ENCODE results near the gene SUGCT.

Gene SUGCT

DNA sequence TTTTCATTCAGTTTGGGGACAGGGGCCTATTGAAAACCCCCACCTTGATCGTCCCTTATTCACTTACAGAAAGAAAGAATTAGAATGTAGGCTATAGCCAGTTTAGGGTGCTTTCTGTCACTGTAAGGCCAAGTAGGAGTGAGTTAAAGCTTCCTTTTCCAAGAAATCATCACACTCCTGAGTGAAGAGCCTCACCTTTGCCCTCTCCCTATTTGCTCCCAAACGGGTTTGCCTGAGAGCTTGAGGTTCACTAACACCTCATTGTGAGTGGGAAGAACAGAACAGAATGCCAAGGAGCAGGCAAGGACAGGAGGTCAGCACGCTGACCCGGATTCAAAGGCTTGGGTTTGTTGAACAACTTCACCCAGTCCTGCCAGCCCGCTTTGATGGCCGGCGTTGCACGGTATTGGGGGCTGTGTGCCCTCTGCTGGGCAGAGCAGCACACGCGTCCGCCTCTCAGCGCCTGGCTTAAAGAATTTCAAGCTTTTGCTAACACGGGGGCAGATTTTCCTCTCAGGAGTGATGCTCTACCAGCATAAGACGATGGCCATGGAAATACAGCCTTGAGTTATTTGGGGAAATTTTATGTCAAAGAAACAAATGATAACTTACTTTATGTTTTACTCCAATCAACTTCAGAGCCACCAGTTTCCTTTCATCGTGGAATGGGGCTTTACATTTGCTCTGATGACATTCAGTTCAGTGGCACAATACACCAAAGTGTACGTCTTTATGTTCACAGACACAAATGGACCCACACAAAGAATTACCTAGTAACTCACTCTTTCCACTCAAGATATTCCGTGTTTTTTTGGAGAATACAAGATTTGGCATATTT lies 470.0 kb downstream of the SUGCT start:
- Histone ChIP-seq H3K4me1 (ENCODE audit: control insufficient read depth in 5 of 5, insufficient read depth in 5 of 5, low read length in 5 of 5) (peaks cover 0 to 3% (median 0%) of the 10 kb centered on the region in 5 donors), H3K9ac (ENCODE audit: low read length in 5 of 5) (no peak overlapping the region), H3K36me3 (ENCODE audit: control insufficient read depth in 5 of 5, insufficient read depth in 5 of 5, low read length in 5 of 5) (no peaks in the 10 kb centered on the region), H3K4me3 (ENCODE audit: low read depth in 1 of 5, low read length in 5 of 5) (no peak overlapping the region), H3K27me3 (ENCODE audit: control insufficient read depth in 5 of 5, insufficient read depth in 4 of 5, low read length in 5 of 5) (no peaks in the 10 kb centered on the region), H3K9me3 (ENCODE audit: control insufficient read depth in 5 of 5, low read length in 5 of 5) (no peaks in the 10 kb centered on the region), H3K27ac (ENCODE audit: low read depth, low read length) (no peak overlapping the region)

DNA sequence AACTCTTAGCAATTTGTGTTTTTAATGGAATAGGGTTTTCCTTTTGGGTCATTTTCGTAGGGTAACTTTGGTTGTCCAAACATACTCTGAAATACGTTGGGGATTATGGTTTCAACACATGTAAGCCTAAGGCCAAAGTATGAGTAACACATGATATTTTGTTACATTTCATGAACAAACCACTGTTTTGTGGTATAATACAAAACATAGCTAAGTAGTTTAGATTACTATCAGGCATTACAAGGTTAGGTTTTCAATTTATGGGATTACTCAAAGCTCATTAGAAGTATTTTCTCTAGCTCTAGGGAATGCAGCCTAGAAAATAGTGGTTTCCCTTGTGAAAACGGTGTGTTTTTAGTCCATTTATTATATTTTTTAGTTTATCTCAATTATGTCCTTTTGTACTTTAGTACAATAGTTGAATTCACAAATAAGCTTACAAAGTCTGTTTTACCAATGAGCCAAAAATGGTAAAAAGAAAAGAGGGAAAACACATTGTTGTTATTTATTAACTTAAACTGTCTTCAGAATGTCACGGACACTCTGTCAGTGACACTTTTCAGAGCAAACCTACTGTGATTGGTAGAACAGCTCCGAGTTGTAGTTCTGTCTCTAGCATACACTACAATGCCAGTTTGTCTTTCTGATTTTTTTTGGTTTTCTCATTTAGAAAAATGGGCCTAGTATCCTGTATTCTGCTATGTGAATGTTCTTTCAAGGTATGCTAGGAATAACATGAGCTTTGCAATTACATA lies 473.7 kb downstream of the SUGCT start:
- Histone ChIP-seq H3K27ac (ENCODE audit: low read depth, low read length) (no peak overlapping the region), H3K36me3 (ENCODE audit: control insufficient read depth in 5 of 5, insufficient read depth in 5 of 5, low read length in 5 of 5) (no peaks in the 10 kb centered on the region), H3K4me1 (ENCODE audit: control insufficient read depth in 5 of 5, insufficient read depth in 5 of 5, low read length in 5 of 5) (peaks cover 0 to 3% (median 0%) of the 10 kb centered on the region in 5 donors), H3K4me3 (ENCODE audit: low read depth in 1 of 5, low read length in 5 of 5) (no peak overlapping the region), H3K9me3 (ENCODE audit: control insufficient read depth in 5 of 5, low read length in 5 of 5) (no peaks in the 10 kb centered on the region), H3K27me3 (ENCODE audit: control insufficient read depth in 5 of 5, insufficient read depth in 4 of 5, low read length in 5 of 5) (no peaks in the 10 kb centered on the region), H3K9ac (ENCODE audit: low read length in 5 of 5) (no peak overlapping the region)

DNA sequence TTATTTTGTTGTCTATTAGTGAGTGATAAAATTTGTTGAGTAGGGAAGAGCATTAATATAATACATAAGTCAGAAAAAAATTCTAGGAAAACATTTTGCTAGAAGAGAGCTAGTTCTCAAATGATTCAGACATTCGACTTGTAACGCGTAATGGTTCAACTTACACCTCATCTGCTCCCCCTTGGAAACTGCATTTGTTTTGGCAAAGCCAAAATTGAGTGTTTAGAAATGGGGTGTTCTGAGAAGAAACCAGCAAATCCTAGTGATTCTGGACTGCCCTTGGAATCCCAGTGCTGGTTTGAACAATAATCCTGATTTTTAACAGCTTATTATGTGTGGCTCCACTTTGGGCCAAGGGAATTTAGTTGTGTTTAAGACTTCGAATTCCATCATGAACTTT lies 475.7 kb downstream of the SUGCT start:
- no peaks in the 10 kb centered on the region for H3K9me3 ChIP-seq (ENCODE audit: control insufficient read depth in 5 of 5, low read length in 5 of 5)
- no peak overlapping the region for H3K4me3 ChIP-seq (ENCODE audit: low read depth in 1 of 5, low read length in 5 of 5)
- H3K9ac ChIP-seq (ENCODE audit: low read length in 5 of 5) = no peak overlapping the region

DNA sequence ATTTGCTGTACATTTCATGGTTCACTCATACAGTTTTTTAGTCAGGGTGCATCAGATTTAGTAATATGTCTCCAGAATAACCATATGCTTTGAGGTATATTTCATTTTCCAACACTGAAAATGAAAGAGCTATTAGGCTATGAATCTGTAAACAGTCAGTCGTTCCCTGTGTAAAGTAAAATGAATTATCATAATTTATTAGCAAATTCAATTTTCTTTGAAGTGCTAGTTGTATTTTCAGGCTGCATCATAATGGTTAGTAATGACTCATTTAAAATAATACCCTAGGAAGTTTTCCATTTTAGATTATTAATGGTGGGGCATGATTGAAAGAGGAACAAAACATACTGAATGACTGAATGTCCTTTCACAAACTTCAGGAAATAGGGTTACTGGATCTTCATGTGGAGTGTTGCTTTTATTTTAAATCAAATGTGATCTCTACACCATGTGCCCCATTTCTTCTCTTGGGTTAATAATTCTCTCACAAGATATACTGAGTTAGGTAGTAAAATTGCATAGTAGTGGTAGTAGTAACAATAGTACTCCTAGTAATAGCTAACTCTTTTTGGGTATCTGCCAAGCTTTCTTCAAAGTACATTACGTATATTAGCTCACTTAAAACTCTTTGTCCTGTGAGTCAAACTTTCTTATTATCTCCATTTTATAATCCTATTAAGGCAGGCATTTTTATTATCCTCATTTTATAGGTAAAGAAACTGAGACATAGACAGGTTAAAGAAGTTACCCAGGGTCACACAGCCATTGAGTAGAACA lies 476.5 kb downstream of the SUGCT start:
- Histone ChIP-seq H3K4me3 (ENCODE audit: low read depth in 1 of 5, low read length in 5 of 5) (no peak overlapping the region), H3K27me3 (ENCODE audit: control insufficient read depth in 5 of 5, insufficient read depth in 4 of 5, low read length in 5 of 5) (no peaks in the 10 kb centered on the region), H3K4me1 (ENCODE audit: control insufficient read depth in 5 of 5, insufficient read depth in 5 of 5, low read length in 5 of 5) (no peaks in the 10 kb centered on the region), H3K9me3 (ENCODE audit: control insufficient read depth in 5 of 5, low read length in 5 of 5) (no peaks in the 10 kb centered on the region), H3K27ac (ENCODE audit: low read depth, low read length) (no peak overlapping the region), H3K36me3 (ENCODE audit: control insufficient read depth in 5 of 5, insufficient read depth in 5 of 5, low read length in 5 of 5) (no peaks in the 10 kb centered on the region), H3K9ac (ENCODE audit: low read length in 5 of 5) (no peak overlapping the region)

More for the DNA sequence above, 475.7 kb downstream of the SUGCT start:
- Histone ChIP-seq H3K4me1 (ENCODE audit: control insufficient read depth in 5 of 5, insufficient read depth in 5 of 5, low read length in 5 of 5) (no peaks in the 10 kb centered on the region), H3K27ac (ENCODE audit: low read depth, low read length) (no peak overlapping the region), H3K36me3 (ENCODE audit: control insufficient read depth in 5 of 5, insufficient read depth in 5 of 5, low read length in 5 of 5) (no peaks in the 10 kb centered on the region), H3K27me3 (ENCODE audit: control insufficient read depth in 5 of 5, insufficient read depth in 4 of 5, low read length in 5 of 5) (no peaks in the 10 kb centered on the region)

DNA sequence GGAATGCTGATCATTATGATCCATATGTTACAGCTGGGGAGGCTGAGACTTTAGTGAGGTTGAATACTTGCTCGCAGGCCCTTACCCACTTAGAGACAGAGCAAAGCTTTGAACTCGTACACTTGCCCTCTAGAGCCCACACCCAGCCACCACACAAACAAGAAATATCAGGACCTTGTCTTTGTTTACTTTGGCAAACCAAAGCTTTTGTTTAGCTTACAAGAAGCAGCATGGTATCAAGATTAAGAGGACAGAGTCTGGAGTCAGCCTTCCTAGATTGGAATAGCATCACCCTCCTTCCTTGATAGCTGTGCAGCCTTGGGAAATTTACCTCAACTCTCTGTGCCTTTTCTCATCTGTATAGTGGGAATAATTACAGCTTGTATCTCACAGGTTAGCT lies 477.5 kb downstream of the SUGCT start:
- no peak overlapping the region for H3K4me3 ChIP-seq (ENCODE audit: low read depth in 1 of 5, low read length in 5 of 5)
- no peaks in the 10 kb centered on the region for H3K27me3 ChIP-seq (ENCODE audit: control insufficient read depth in 5 of 5, insufficient read depth in 4 of 5, low read length in 5 of 5)
- H3K9me3 ChIP-seq (ENCODE audit: control insufficient read depth in 5 of 5, low read length in 5 of 5) = no peaks in the 10 kb centered on the region
- H3K36me3 ChIP-seq (ENCODE audit: control insufficient read depth in 5 of 5, insufficient read depth in 5 of 5, low read length in 5 of 5) = no peaks in the 10 kb centered on the region
- H3K4me1 ChIP-seq (ENCODE audit: control insufficient read depth in 5 of 5, insufficient read depth in 5 of 5, low read length in 5 of 5) = no peaks in the 10 kb centered on the region
- no peak overlapping the region for H3K9ac ChIP-seq (ENCODE audit: low read length in 5 of 5)
- no peak overlapping the region for H3K27ac ChIP-seq (ENCODE audit: low read depth, low read length)

DNA sequence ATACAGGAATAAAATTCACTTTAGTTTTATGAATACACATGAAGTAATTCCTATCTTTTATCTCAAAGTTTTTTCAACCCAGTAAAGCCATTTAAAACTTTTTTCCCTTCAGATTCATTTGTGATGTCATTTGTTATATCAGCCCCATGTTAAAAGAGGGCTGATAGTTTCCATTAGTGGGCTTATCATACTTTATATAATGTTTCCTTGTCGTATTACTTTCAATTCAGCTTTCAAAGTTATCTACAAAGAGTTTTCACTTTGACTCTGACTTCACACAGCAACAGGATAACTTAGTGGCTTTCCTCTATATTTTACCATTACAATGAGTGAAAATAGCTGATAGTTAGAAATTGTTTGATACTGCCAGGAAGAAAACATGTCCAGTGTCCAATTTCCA lies 484.8 kb downstream of the SUGCT start:
- no peaks in the 10 kb centered on the region for H3K27me3 ChIP-seq (ENCODE audit: control insufficient read depth in 5 of 5, insufficient read depth in 4 of 5, low read length in 5 of 5)
- H3K9ac ChIP-seq (ENCODE audit: low read length in 5 of 5) = no peak overlapping the region
- H3K9me3 ChIP-seq (ENCODE audit: control insufficient read depth in 5 of 5, low read length in 5 of 5) = no peaks in the 10 kb centered on the region
- H3K36me3 ChIP-seq (ENCODE audit: control insufficient read depth in 5 of 5, insufficient read depth in 5 of 5, low read length in 5 of 5) = no peaks in the 10 kb centered on the region
- no peaks in the 10 kb centered on the region for H3K4me1 ChIP-seq (ENCODE audit: control insufficient read depth in 5 of 5, insufficient read depth in 5 of 5, low read length in 5 of 5)
- H3K27ac ChIP-seq (ENCODE audit: low read depth, low read length) = no peak overlapping the region
- H3K4me3 ChIP-seq (ENCODE audit: low read depth in 1 of 5, low read length in 5 of 5) = no peak overlapping the region

DNA sequence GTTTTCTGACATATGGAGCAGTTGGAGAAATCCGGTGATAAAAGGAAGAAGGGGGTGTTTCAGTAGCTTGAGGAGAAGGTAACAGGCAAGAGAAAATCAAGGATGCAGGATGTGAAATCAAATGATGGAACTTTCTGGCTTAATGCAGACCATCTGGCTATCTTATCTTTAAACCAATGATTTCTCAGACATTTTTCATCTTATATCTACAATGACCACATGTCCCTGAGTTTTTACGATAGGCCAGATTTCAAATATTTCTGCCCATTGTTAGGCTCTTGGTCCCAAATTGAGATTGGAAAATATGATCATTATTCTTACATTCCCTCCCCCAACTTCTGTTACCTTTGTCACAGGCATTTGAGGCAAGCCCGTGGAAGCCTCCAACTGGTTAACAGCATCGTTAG lies 486.8 kb downstream of the SUGCT start:
- Histone ChIP-seq H3K27me3 (ENCODE audit: control insufficient read depth in 5 of 5, insufficient read depth in 4 of 5, low read length in 5 of 5) (no peaks in the 10 kb centered on the region), H3K9me3 (ENCODE audit: control insufficient read depth in 5 of 5, low read length in 5 of 5) (no peaks in the 10 kb centered on the region), H3K4me3 (ENCODE audit: low read depth in 1 of 5, low read length in 5 of 5) (no peak overlapping the region), H3K4me1 (ENCODE audit: control insufficient read depth in 5 of 5, insufficient read depth in 5 of 5, low read length in 5 of 5) (no peaks in the 10 kb centered on the region), H3K27ac (ENCODE audit: low read depth, low read length) (no peak overlapping the region), H3K36me3 (ENCODE audit: control insufficient read depth in 5 of 5, insufficient read depth in 5 of 5, low read length in 5 of 5) (no peaks in the 10 kb centered on the region), H3K9ac (ENCODE audit: low read length in 5 of 5) (no peak overlapping the region)

DNA sequence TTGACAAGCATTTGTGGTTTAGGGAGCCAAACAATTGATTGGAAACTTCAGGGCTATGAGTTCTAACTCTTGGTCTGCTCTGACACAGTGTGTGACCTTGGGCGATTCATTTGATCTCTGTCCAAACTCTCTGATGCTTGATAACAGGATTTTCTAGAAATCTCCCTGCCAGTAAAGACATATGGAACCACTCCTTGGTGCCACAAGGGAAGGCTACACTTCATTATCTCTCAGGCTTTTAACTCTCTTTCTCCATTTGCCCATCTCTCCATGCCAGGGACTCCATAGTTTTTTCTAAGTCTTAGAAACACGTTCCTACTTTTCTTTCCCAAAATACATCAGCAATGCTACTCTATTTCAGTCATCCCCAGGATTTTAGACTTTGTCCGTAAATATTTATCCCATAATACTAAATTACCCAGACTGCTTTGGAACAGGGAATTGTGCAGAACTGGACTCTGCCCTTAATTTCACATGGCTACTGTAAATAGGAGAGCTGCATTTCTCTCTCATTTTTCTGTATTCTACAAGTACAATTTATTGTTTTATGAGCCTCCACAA lies 488.2 kb downstream of the SUGCT start:
- Histone ChIP-seq H3K27ac (ENCODE audit: low read depth, low read length) (no peak overlapping the region), H3K9me3 (ENCODE audit: control insufficient read depth in 5 of 5, low read length in 5 of 5) (no peaks in the 10 kb centered on the region), H3K9ac (ENCODE audit: low read length in 5 of 5) (no peak overlapping the region), H3K4me3 (ENCODE audit: low read depth in 1 of 5, low read length in 5 of 5) (no peak overlapping the region), H3K27me3 (ENCODE audit: control insufficient read depth in 5 of 5, insufficient read depth in 4 of 5, low read length in 5 of 5) (no peaks in the 10 kb centered on the region), H3K4me1 (ENCODE audit: control insufficient read depth in 5 of 5, insufficient read depth in 5 of 5, low read length in 5 of 5) (no peaks in the 10 kb centered on the region), H3K36me3 (ENCODE audit: control insufficient read depth in 5 of 5, insufficient read depth in 5 of 5, low read length in 5 of 5) (no peaks in the 10 kb centered on the region)

DNA sequence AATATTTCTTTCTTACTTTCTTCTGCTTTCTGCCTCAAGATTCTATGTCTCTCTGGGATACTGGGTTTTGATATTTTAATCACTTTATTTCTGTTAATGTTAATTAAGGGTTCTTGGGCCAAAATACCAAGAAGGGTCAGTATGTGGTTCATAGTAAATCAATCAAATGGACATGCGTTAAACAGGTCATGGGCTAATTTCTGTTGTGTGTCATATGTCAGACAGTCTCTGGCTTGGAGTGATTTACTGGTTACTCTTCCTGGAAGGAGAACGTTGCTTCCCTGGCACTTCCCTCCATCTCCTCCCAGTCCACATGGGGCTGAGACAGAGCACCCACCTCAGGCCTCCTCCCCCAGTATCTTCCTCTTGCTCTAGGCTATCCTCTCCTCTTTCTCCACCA lies 489.1 kb downstream of the SUGCT start:
- no peak overlapping the region for H3K27ac ChIP-seq (ENCODE audit: low read depth, low read length)
- H3K9me3 ChIP-seq (ENCODE audit: control insufficient read depth in 5 of 5, low read length in 5 of 5) = no peaks in the 10 kb centered on the region
- H3K4me3 ChIP-seq (ENCODE audit: low read depth in 1 of 5, low read length in 5 of 5) = no peak overlapping the region
- no peaks in the 10 kb centered on the region for H3K4me1 ChIP-seq (ENCODE audit: control insufficient read depth in 5 of 5, insufficient read depth in 5 of 5, low read length in 5 of 5)
- H3K36me3 ChIP-seq (ENCODE audit: control insufficient read depth in 5 of 5, insufficient read depth in 5 of 5, low read length in 5 of 5) = no peaks in the 10 kb centered on the region
- no peaks in the 10 kb centered on the region for H3K27me3 ChIP-seq (ENCODE audit: control insufficient read depth in 5 of 5, insufficient read depth in 4 of 5, low read length in 5 of 5)
- no peak overlapping the region for H3K9ac ChIP-seq (ENCODE audit: low read length in 5 of 5)

Data from subcutaneous abdominal adipose tissue (tissue), 5 donors.